OCI-LY7 (cell line): ENCODE results near the gene ZNF581. TPM values are rescaled to one million over a fixed set of nuclear protein-coding genes. Genes with fewer than 3 reads are reported as not detected.

ENCODE experiments used
- BruUV-seq: library from RNA; stranded (reverse); fragments of 400-500 nt; replicated peaks from 2 replicates; lab custom pipeline; 2021; lab: Mats Ljungman, UMichigan
- CTCF ChIA-PET: fragments of 300-600 bp; sonication (Branson Sonifier 250); formaldehyde crosslinking; loops from one replicate; lab custom pipeline; 2022; ENCODE audit warnings: antibody characterized with exemption; ENCODE audit not compliant: unreplicated experiment; lab: Charles Lee
- POLR2A ChIA-PET: fragments of 300-600 bp; sonication (Branson Sonifier 250); formaldehyde crosslinking; loops from one replicate; lab custom pipeline; 2022; ENCODE audit warnings: antibody characterized with exemption; lab: Charles Lee
- DNase-seq: peaks from one replicate; pipeline ENCODE4 v3.0.0-alpha.2; 2015; ENCODE audit warnings: low spot score
- H2AFZ ChIP-seq: fragments of 200-600 bp; sonication (generic), shearing (Covaris generic); 2 replicates; pipeline ENCODE4 v1.6.1; 2014; ENCODE audit warnings: mild to moderate bottlenecking, antibody characterized with exemption, low read length, moderate library complexity
- H3K27ac ChIP-seq: fragments of 200-600 bp; sonication (generic); 2 replicates; pipeline ENCODE4 v1.5.1; 2014; ENCODE audit warnings: mixed run types, low read depth, mild to moderate bottlenecking, moderate library complexity, low read length, inconsistent platforms; ENCODE audit not compliant: poor library complexity, severe bottlenecking
- H3K36me3 ChIP-seq: fragments of 200-600 bp; sonication (generic); 2 replicates; pipeline ENCODE4 v1.6.1; 2014; ENCODE audit warnings: mild to moderate bottlenecking, antibody characterized with exemption, low read length, moderate library complexity, mixed read lengths; ENCODE audit not compliant: insufficient read depth
- H3K4me1 ChIP-seq: fragments of 200-600 bp; sonication (generic); 2 replicates; pipeline ENCODE4 v1.5.1; 2014; ENCODE audit warnings: mild to moderate bottlenecking, low read length; ENCODE audit not compliant: insufficient read depth, poor library complexity, severe bottlenecking
- H3K4me2 ChIP-seq: fragments of 200-600 bp; sonication (generic); 2 replicates; pipeline ENCODE4 v1.6.1; 2014; ENCODE audit warnings: mild to moderate bottlenecking, low read length
- H3K4me3 ChIP-seq: fragments of 200-600 bp; sonication (generic); 2 replicates; pipeline ENCODE4 v1.5.1; 2014; ENCODE audit warnings: mild to moderate bottlenecking, low read depth, low read length; ENCODE audit not compliant: poor library complexity, severe bottlenecking
- H3K79me2 ChIP-seq: fragments of 200-600 bp; sonication (generic); 2 replicates; pipeline ENCODE4 v1.6.1; 2016; ENCODE audit warnings: low read depth, mild to moderate bottlenecking, low read length, moderate library complexity, mixed read lengths; ENCODE audit not compliant: insufficient read depth
- H3K9me2 ChIP-seq: fragments of 200-600 bp; sonication (generic); 2 replicates; pipeline ENCODE4 v1.6.1; 2016; ENCODE audit warnings: mild to moderate bottlenecking, low read length, mixed read lengths; ENCODE audit not compliant: insufficient read depth
- H3K9me3 ChIP-seq: fragments of 200-600 bp; sonication (generic); 2 replicates; pipeline ENCODE4 v1.6.1; 2014; ENCODE audit warnings: mild to moderate bottlenecking, mixed run types, low read length, mixed read lengths
- H4K20me1 ChIP-seq: fragments of 200-600 bp; sonication (generic); 2 replicates; pipeline ENCODE4 v1.6.1; 2014; ENCODE audit warnings: mild to moderate bottlenecking, antibody characterized with exemption, low read length, moderate library complexity, mixed read lengths; ENCODE audit not compliant: insufficient read depth
- CTCF ChIP-seq: fragments of 200-600 bp; sonication (generic); conservative IDR thresholded peaks from 2 replicates; pipeline ENCODE4 v1.5.1; 2014; ENCODE audit warnings: mild to moderate bottlenecking, antibody characterized with exemption, low read length, moderate library complexity, mixed read lengths
- EZH2phosphoT487 ChIP-seq: fragments of 200-600 bp; sonication (generic); IDR thresholded peaks from 2 replicates; pipeline ENCODE4 v1.6.1; 2018; ENCODE audit warnings: low read depth, borderline replicate concordance, mild to moderate bottlenecking, mixed run types, antibody characterized with exemption, low read length, moderate library complexity, mixed read lengths
- intact Hi-C: fragments of 100-400 bp; cut with micrococcal nuclease; formaldehyde crosslinking; loops from one replicate; pipeline ENCODE4 v1.10.0; 2022; ENCODE audit not compliant: unreplicated experiment
- total RNA-seq, 2 experiments: library from RNA; depleted of rRNA in 1 of 2; stranded (reverse); fragments of >200 nt in 1 of 2; shearing (Covaris generic) in 1 of 2; gene quantifications; 2 replicates each; pipeline ENCODE4 v1.2.3, GENCODE V29; 2014 to 2022

ZNF581 gene
- total RNA-seq, 2 experiments from 2014 or later: 39.7 to 44.5 TPM

DNA sequence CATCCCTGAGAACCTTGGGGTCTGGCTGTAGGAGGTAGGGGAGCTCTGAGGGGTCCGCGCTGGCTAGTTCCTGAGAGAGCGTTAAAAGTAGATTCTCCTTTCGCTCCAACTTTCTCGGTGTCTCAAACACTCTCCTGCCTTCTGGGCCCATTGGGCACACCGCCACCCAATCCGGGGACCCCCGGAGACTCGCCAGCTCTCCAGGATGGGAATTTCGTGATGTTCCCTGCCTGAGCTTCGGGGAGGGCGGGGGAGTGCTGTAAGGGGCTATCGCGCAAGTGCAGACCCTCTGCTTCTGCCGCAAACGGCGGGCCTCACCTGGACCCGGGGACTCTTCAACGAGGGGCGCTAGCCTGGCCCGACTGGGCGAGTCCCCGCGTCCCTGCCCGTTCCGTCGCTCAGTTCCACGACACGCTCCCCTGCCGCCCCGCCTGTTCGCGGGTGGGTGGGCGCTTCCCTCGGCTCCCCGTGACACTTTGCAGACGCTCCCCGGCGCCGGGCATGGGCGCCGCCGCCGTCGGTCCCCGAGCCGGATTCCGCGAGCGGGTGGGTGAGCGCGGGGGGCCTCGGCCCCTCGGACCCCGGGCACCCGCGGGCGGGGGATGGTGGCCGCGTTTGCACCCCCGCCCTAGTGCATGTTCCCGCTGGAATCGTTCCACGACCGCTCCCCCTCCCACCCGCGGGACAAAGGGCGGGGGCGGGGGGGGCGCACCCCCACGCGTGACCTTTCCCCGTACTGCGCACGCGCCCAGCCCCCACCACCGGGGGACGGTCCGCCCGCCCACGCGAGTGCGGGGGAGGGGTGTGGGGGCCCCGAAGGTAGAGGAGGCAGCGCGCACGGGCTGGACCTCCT is 4.5 kb downstream of the ZNF581 start, which contains the start of gene CCDC106:
Gene CCDC106, plus strand, starts transcription at position 481 of the 853 bp plus-strand sequence. CDS start 835 bp downstream, outside the sequence.
- Histone ChIP-seq H3K4me1 (peaks cover 44% of the 10 kb centered on the region), H3K9me2 (no peaks in the 10 kb centered on the region), H3K36me3 (peaks cover 61% of the 10 kb centered on the region), H3K27ac (peak within 1 kb of the TSS; percentile 90), H4K20me1 (no peaks in the 10 kb centered on the region), H3K9me3 (no peaks in the 10 kb centered on the region), H2AFZ (no peak within 1 kb of the TSS), H3K79me2 (peaks cover 44% of the 10 kb centered on the region), H3K4me3 (peak within 1 kb of the TSS; percentile 72), H3K4me2 (peak within 1 kb of the TSS; percentile 98)
- DNase-seq: peak; percentile 85
- intact Hi-C loops: no loop called here
- ChIA-PET POLR2A (interaction anchor here (0.6 to 1.1 kb wide), 3 partner anchors 48 to 397 kb away, joined by 3 read pairs; partner anchors contain the start of gene FIZ1), CTCF (interaction anchor here (0.6 to 1.0 kb wide), 2 partner anchors 15 to 294 kb away, joined by 3 read pairs; no protein-coding TSS in a partner anchor)
- BruUV-seq: no TSS peak
- TF ChIP-seq EZH2phosphoT487: no peak
- TF ChIP-seq CTCF: no peak

DNA sequence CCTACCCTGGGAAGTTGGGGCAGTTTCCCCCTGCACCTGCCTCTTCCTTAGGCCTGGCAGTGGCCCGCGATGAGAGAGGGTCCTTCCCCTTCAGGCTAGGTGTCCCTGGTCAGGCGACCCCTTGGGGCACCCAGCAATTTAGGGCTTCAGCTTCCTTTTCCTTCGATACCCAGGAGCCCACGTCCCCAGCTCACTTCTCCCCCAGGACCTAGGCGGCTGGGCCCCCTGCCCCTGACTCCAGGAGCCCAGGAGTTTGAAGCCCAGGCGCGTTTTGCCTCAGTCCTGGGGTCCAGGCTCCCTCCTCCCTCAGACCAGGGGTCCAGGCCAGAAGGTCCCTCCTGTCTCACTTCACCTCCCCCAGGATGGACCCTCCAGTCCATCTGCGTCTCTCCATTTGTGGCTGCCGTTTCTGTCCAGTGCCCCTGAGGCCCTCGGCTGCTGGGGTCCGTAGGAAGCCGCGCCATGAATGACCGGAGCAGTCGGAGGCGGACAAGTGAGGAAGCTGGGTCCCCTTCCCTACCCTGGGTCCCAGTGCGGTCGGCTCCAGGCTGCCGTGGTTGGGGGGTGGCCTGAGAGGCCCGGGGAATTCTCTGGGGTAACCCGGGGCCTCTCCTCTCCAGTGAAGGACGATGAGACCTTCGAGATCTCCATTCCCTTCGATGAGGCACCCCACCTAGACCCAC is 5.3 kb downstream of the ZNF581 start:
- BruUV-seq: no TSS peak
- POLR2A ChIA-PET: no interaction called here

More for the DNA sequence above, 5.3 kb downstream of the ZNF581 start:
- Histone ChIP-seq H3K27ac (peak overlapping the region; percentile 90), H4K20me1 (no peaks in the 10 kb centered on the region), H3K36me3 (peaks cover 63% of the 10 kb centered on the region), H3K4me3 (peak overlapping the region; percentile 72), H3K9me3 (no peaks in the 10 kb centered on the region), H3K4me2 (peak overlapping the region; percentile 98), H3K79me2 (peaks cover 40% of the 10 kb centered on the region), H2AFZ (no peak overlapping the region), H3K4me1 (peaks cover 40% of the 10 kb centered on the region), H3K9me2 (no peaks in the 10 kb centered on the region)
- CTCF ChIA-PET: no interaction called here
- no peak for TF ChIP-seq EZH2phosphoT487
- TF ChIP-seq CTCF: no peak
- intact Hi-C loops: no loop called here
- no peak for DNase-seq
